Lower leg skin (tissue), 4 donors: ENCODE measurements around the gene RBM20. TPM values are rescaled to one million over a fixed set of nuclear protein-coding genes. Genes with fewer than 3 reads are reported as not detected.

ENCODE experiments used
- DNase-seq, 2 donors: peaks; one replicate each; pipeline ENCODE4 v3.0.0-alpha.2; 2019; ENCODE audit warnings: low spot score in 2 of 2
- H3K4me3 ChIP-seq: fragments of 200-600 bp; sonication (generic); 2 replicates; pipeline ENCODE4 v1.5.1; 2017; ENCODE audit warnings: mild to moderate bottlenecking, low read depth; ENCODE audit not compliant: poor library complexity, severe bottlenecking
- CTCF ChIP-seq, 3 donors: fragments of 450-650 bp; IDR thresholded peaks; one replicate each; pipeline ENCODE4 v1.5.1; 2016; ENCODE audit warnings: antibody characterized with exemption in 3 of 3, mild to moderate bottlenecking in 3 of 3, moderate library complexity in 2 of 3
- POLR2A ChIP-seq, 2 donors: fragments of 450-650 bp; IDR thresholded peaks; one replicate each; pipeline ENCODE4 v1.6.1; 2016 to 2017; ENCODE audit warnings: antibody characterized with exemption in 2 of 2, mild to moderate bottlenecking in 1 of 2, moderate library complexity in 1 of 2
- WGBS, 2 donors: methylation state at CpG; one replicate each; pipeline ENCODE4 v1.1.5; 2018; 5-methylcytosine and 5-hydroxymethylcytosine counted together
- intact Hi-C: fragments of 100-400 bp; cut with DNase I; formaldehyde crosslinking; loops from one replicate; pipeline ENCODE4 v1.15.0; 2023; ENCODE audit warnings: low total_unique reads
- total RNA-seq, 4 donors: library from RNA; depleted of rRNA; stranded (reverse); fragments of >200 nt; gene quantifications; one replicate each; pipeline ENCODE4 v1.1.0, GENCODE V29; 2016

Gene RBM20
- total RNA-seq, 4 donors from 2014 or later = 0.66 to 6.2 (median 3.5) TPM

- TF ChIP-seq CTCF (IDR thresholded peaks at IDR 0.05) (no peak), POLR2A (IDR thresholded peaks at IDR 0.05) (no peak)
- H3K4me3 ChIP-seq = no peak overlapping the region
- WGBS, 2 donors = 91 to 100% methylated on average over 1 of the region's 1 CpG
- DNase-seq = peak in 1 of 2 donors; percentile 23
- intact Hi-C loops = no loop called here
Measured at GRCh38 chr10:110771486-110771885, 127.3 kb downstream of the RBM20 start.

GRCh38 chr10:110771991-110772390, 127.9 kb downstream of the RBM20 start:
- no peak for DNase-seq
- intact Hi-C loops = no loop called here
- 93% methylated on average over 4 of the region's 4 CpGs for WGBS, 2 donors
- TF ChIP-seq CTCF (IDR thresholded peaks at IDR 0.05) = no peak
- no peak for TF ChIP-seq POLR2A (IDR thresholded peaks at IDR 0.05)
- no peak overlapping the region for H3K4me3 ChIP-seq

- 77 to 84% methylated on average over 3 of the region's 3 CpGs for WGBS, 2 donors
- DNase-seq = no peak
- no peak overlapping the region for H3K4me3 ChIP-seq
- TF ChIP-seq CTCF (IDR thresholded peaks at IDR 0.05) (no peak), POLR2A (IDR thresholded peaks at IDR 0.05) (no peak)
- intact Hi-C loops = no loop called here
Measured at GRCh38 chr10:110772454-110773025, 128.4 kb downstream of the RBM20 start.

- whole genome bisulfite sequencing, 2 donors = 84% methylated on average over 7 of the region's 7 CpGs
- H3K4me3 ChIP-seq = no peak overlapping the region
- peak in 1 of 2 donors; percentile 49 for DNase-seq
- intact Hi-C loops = no loop called here
- no peak for TF ChIP-seq POLR2A (IDR thresholded peaks at IDR 0.05)
Measured at GRCh38 chr10:110773693-110774068, 129.5 kb downstream of the RBM20 start.

- H3K4me3 ChIP-seq = no peak overlapping the region
- WGBS, 2 donors = 58% methylated on average over 8 of the region's 8 CpGs
- intact Hi-C loops = no loop called here
- TF ChIP-seq POLR2A (IDR thresholded peaks at IDR 0.05) = no peak
- TF ChIP-seq CTCF (IDR thresholded peaks at IDR 0.05) = no peak
- peak in 1 of 2 donors; percentile 37 for DNase-seq
Measured at GRCh38 chr10:110774069-110775019, 130.2 kb downstream of the RBM20 start.

GRCh38 chr10:110775020-110775375, 130.9 kb downstream of the RBM20 start:
- WGBS, 2 donors = 94% methylated on average over 4 of the region's 4 CpGs
- no peak for DNase-seq
- TF ChIP-seq CTCF (IDR thresholded peaks at IDR 0.05) (no peak), POLR2A (IDR thresholded peaks at IDR 0.05) (no peak)
- intact Hi-C loops = no loop called here
- H3K4me3 ChIP-seq = no peak overlapping the region
